ENCODE results near the gene CCDC9. TPM values are rescaled to one million over a fixed set of nuclear protein-coding genes. Genes with fewer than 3 reads are reported as not detected.

The CCDC9 gene
- total RNA-seq, 1 donor from 2014 or later: 35.1 TPM

GRCh38 chr19:47264629-47265028, 8.3 kb downstream of the CCDC9 start:
- DNase-seq (ENCODE audit: extremely low spot score, unreplicated experiment): no peak
- Mint-ChIP-seq H3K4me3 (ENCODE audit: unreplicated experiment) (no peak overlapping the region), H3K9me3 (ENCODE audit: unreplicated experiment) (no peaks in the 10 kb centered on the region), H3K27ac (ENCODE audit: unreplicated experiment) (no peak overlapping the region), H3K36me3 (ENCODE audit: unreplicated experiment) (peaks cover 34% of the 10 kb centered on the region), H3K4me1 (ENCODE audit: unreplicated experiment) (peaks cover 12% of the 10 kb centered on the region), H3K27me3 (ENCODE audit: unreplicated experiment) (no peaks in the 10 kb centered on the region)
- no peak for TF ChIP-seq CTCF (IDR thresholded peaks at IDR 0.05)

GRCh38 chr19:47266401-47266941, 10.1 kb downstream of the CCDC9 start:
- TF ChIP-seq CTCF (IDR thresholded peaks at IDR 0.05): no peak
- peaks cover 30% of the 10 kb centered on the region for H3K36me3 Mint-ChIP-seq (ENCODE audit: unreplicated experiment)

GRCh38 chr19:47267350-47267759, 11.0 kb downstream of the CCDC9 start:
- no peak overlapping the region for H3K27ac Mint-ChIP-seq (ENCODE audit: unreplicated experiment)
- no peaks in the 10 kb centered on the region for H3K27me3 Mint-ChIP-seq (ENCODE audit: unreplicated experiment)
- H3K4me1 Mint-ChIP-seq (ENCODE audit: unreplicated experiment): peaks cover 4% of the 10 kb centered on the region
- no peaks in the 10 kb centered on the region for H3K9me3 Mint-ChIP-seq (ENCODE audit: unreplicated experiment)
- no peak overlapping the region for H3K4me3 Mint-ChIP-seq (ENCODE audit: unreplicated experiment)
- DNase-seq (ENCODE audit: extremely low spot score, unreplicated experiment): no peak
- no peak for TF ChIP-seq CTCF (IDR thresholded peaks at IDR 0.05)
- H3K36me3 Mint-ChIP-seq (ENCODE audit: unreplicated experiment): peaks cover 26% of the 10 kb centered on the region

More at GRCh38 chr19:47266401-47266941, 10.1 kb downstream of the CCDC9 start:
- H3K9me3 Mint-ChIP-seq (ENCODE audit: unreplicated experiment): no peaks in the 10 kb centered on the region
- no peak overlapping the region for H3K27ac Mint-ChIP-seq (ENCODE audit: unreplicated experiment)
- H3K4me1 Mint-ChIP-seq (ENCODE audit: unreplicated experiment): peaks cover 2% of the 10 kb centered on the region
- no peaks in the 10 kb centered on the region for H3K27me3 Mint-ChIP-seq (ENCODE audit: unreplicated experiment)
- H3K4me3 Mint-ChIP-seq (ENCODE audit: unreplicated experiment): no peak overlapping the region
- DNase-seq (ENCODE audit: extremely low spot score, unreplicated experiment): no peak

- H3K27me3 Mint-ChIP-seq (ENCODE audit: unreplicated experiment): no peaks in the 10 kb centered on the region
- no peak overlapping the region for H3K27ac Mint-ChIP-seq (ENCODE audit: unreplicated experiment)
- no peak for TF ChIP-seq CTCF (IDR thresholded peaks at IDR 0.05)
- no peak overlapping the region for H3K4me3 Mint-ChIP-seq (ENCODE audit: unreplicated experiment)
- peaks cover 20% of the 10 kb centered on the region for H3K36me3 Mint-ChIP-seq (ENCODE audit: unreplicated experiment)
- H3K4me1 Mint-ChIP-seq (ENCODE audit: unreplicated experiment): peaks cover 11% of the 10 kb centered on the region
- DNase-seq (ENCODE audit: extremely low spot score, unreplicated experiment): no peak
- H3K9me3 Mint-ChIP-seq (ENCODE audit: unreplicated experiment): no peaks in the 10 kb centered on the region
Observed at GRCh38 chr19:47268028-47268427, 11.7 kb downstream of the CCDC9 start.

GRCh38 chr19:47269596-47269995, 13.3 kb downstream of the CCDC9 start:
- Mint-ChIP-seq H3K4me1 (ENCODE audit: unreplicated experiment) (peaks cover 11% of the 10 kb centered on the region), H3K9me3 (ENCODE audit: unreplicated experiment) (no peaks in the 10 kb centered on the region), H3K27ac (ENCODE audit: unreplicated experiment) (no peak overlapping the region), H3K36me3 (ENCODE audit: unreplicated experiment) (peaks cover 13% of the 10 kb centered on the region), H3K27me3 (ENCODE audit: unreplicated experiment) (no peaks in the 10 kb centered on the region), H3K4me3 (ENCODE audit: unreplicated experiment) (no peak overlapping the region)
- DNase-seq (ENCODE audit: extremely low spot score, unreplicated experiment): no peak
- TF ChIP-seq CTCF (IDR thresholded peaks at IDR 0.05): no peak

Measured in osteocyte (in vitro differentiated cells).